Measurements from ENCODE around the gene ITGA7. TPM values are rescaled to one million over a fixed set of nuclear protein-coding genes. Genes with fewer than 3 reads are reported as not detected.
A peak's percentile ranks its signal among the peaks of the same experiment; 100 is the strongest.

The ITGA7 gene
- 35.2 TPM for polyA plus RNA-seq (ENCODE audit: insufficient read length)
- long read RNA-seq, donor 1, partial matches to known transcripts: 439 of 460 reads
- long read RNA-seq, donor 1, other reads (novel, unspliced or antisense): 20 of 460 reads
- long read RNA-seq, donor 2, partial matches to known transcripts: 190 of 449 reads
- long read RNA-seq, donor 2, other reads (novel, unspliced or antisense): 258 of 449 reads
- long read RNA-seq, donor 3, partial matches to known transcripts: 6 of 7 reads
- long read RNA-seq, donor 3, other reads (novel, unspliced or antisense): 0 of 7 reads
- long read RNA-seq, donor 4: 0 reads
- long read RNA-seq, donor 5, partial matches to known transcripts: 786 of 842 reads
- long read RNA-seq, donor 5, other reads (novel, unspliced or antisense): 56 of 842 reads
- long read RNA-seq, donor 6, partial matches to known transcripts: 73 of 89 reads
- long read RNA-seq, donor 6, other reads (novel, unspliced or antisense): 16 of 89 reads
- long read RNA-seq, donor 7, full-length matches to known transcripts: 2 of 581 reads
- long read RNA-seq, donor 7, partial matches to known transcripts: 151 of 581 reads
- long read RNA-seq, donor 7, other reads (novel, unspliced or antisense): 428 of 581 reads
- long read RNA-seq, donor 8, partial matches to known transcripts: 5 of 5 reads
- long read RNA-seq, donor 8, other reads (novel, unspliced or antisense): 0 of 5 reads

GRCh38 chr12:55707841-55708694 is at the start of gene ITGA7:
Gene ITGA7 (minus strand): TSS chr12:55707904. CDS start chr12:55707682, 222 bp downstream.
- peak; percentile 76 for DNase-seq

- DNase-seq: no peak
Measured at GRCh38 chr12:55755246-55755645, 47.5 kb upstream of the ITGA7 start.

- no peak for DNase-seq
Measured at GRCh38 chr12:55748230-55748993, 40.7 kb upstream of the ITGA7 start.

DNA sequence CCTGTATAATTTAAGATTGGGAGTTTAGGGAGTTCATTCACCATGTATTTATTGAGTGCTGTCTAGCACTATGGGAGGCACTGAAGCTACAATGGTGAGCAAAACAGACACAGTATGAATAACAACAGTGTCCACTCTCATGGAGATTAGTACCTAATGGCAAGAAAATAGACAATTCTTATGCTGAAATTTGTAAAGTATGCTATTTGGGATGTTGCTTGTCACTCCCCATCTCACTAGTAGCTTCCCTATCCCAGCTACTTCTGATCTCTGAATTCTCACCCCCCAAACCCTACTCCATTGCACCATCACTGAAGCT is 39.2 kb upstream of the ITGA7 start:
- no peak for DNase-seq

- no peak for DNase-seq
Measured at GRCh38 chr12:55746174-55746912, 38.6 kb upstream of the ITGA7 start.

GRCh38 chr12:55745361-55746173 is 37.9 kb upstream of the ITGA7 start:
- peak; percentile 84 for DNase-seq

GRCh38 chr12:55744340-55745030 is 36.8 kb upstream of the ITGA7 start:
- DNase-seq: no peak

GRCh38 chr12:55743406-55744339 is 36.0 kb upstream of the ITGA7 start:
- DNase-seq: peak; percentile 60

GRCh38 chr12:55742719-55743405 is 35.2 kb upstream of the ITGA7 start, which contains the start of gene GDF11:
Gene GDF11 (plus strand): TSS chr12:55743122. CDS start chr12:55743317, 195 bp downstream.
- peak; percentile 83 for DNase-seq

- DNase-seq: no peak
Measured at GRCh38 chr12:55741931-55742680, 34.4 kb upstream of the ITGA7 start.

GRCh38 chr12:55739025-55739378 is 31.3 kb upstream of the ITGA7 start:
- DNase-seq: no peak

DNA sequence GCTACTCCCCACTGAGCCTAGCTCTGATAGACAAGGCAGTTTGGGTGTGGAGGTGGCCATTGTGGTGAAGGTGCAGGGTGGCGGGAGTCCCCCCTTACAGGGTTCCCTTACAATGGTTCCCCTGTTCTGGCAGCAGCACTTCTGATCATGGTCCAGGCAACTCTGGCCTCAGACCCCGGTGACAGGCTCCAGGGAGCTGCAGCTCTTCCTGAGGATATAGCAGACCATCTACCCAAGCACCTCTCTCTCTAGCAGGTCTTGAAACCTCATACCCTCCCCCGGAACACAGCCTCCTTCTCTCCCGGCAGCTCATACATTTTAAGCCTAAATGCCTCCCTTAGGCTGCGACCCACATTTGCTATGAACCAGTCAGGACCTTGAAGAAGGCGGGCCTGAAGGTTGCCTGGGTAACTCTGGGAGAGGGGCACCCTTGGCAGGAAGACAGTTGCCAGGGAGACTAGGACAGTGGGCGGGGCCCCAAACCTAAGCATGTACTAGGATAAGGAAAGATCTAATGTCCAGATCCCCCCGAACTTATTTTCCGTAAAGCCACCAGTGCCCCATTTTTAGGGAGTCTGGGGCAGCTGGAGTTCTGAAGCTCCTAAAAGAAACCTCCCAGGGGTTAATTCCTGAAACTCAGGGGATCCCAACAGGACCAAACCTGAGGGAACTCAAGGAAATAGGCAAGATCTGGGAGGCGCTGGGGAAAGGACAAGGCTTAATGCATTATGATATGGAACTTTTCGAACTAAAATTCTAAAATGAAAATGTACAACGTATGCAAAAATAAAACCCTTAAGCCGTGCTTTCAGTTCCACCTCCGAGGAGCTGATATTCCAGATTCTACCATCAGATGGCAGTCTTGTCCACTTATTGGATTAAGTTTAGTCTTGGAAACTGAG is 30.7 kb upstream of the ITGA7 start:
- DNase-seq: peak; percentile 93

DNA sequence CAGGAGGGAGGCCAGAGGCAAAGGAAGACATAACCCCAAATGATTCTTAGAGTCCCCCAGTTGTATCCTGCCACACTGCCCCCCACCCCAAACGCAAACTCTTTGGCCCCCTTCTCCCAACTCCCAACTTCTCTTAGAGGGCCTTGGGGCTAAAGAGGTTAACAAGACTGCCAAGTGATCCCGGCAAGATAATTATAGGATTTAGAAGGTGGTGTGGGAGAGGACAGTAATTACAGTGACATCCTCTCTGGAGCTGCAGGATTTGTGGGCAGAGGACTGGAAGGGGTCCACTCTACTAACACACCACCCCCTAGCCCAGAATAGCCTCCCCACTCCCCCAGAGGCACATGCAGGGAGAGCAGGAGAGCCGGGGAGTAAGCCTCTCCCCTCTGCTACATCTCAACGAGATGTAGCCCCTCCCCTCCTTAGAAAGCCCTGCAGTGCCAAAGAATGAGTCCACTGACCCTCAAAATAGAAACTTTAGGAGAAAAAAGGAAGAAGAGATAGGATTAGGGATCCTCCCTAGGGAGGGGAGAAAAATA is 29.9 kb upstream of the ITGA7 start:
- no peak for DNase-seq

DNA sequence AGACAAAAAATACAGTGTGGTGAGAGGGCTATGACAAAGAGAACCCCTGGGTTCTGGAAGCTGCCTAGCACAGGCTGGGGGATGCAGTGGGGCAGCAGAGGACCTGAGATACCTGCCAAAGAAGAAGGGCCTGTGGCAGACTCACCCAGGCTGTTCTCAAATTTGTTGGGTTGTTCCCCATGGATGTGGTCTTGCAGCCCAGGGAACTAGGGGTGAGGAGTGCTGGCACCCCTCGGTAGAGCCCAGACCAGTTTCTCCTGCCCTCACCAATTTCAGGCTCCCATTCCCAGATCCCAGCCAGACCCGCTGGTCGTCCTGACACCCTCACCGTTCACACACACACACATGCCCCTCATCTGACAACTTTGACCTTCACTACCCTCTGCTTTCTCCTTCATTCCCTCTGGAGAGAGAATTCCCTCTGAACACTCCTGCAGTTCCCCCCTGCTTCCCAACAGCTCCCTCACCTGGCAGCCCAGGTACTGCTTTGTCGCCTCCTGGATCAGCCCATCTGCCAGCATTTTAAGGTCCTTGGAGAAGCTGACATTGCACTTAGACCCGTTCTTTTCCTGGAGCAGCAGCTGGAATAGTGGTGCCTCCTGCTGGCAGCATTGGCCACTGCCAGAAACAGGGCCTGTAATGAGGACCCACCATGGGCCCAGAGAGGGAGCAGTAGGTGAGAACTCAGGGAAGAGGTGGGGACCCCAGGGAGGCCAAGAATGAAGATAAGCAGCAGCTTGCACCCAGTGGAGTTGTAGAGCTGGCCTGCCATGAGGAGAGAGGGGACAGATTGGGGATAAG is 29.3 kb upstream of the ITGA7 start:
- no peak for DNase-seq

DNA sequence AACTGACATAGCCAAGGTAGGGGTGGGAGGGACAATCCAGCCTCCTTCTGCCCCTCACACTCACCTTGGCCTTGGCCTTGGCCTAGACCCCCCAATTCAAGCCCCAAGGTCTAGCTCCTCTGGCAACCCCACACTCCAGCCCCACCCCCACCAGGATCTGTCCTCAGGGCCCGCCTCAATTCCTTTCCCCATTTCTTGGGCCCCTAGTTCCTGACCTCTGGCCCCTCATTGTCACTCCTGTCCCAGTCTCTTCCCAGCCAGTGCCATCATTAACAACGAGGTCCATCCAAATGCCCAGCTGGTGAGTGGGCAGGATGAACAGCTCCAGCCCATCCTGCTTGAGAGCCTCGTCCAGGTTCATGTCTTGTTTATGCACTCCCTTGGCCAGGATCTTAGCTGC is 28.4 kb upstream of the ITGA7 start:
- no peak for DNase-seq
